Measurements from ENCODE around the gene NIT1. TPM values are rescaled to one million over a fixed set of nuclear protein-coding genes. Genes with fewer than 3 reads are reported as not detected.

The NIT1 gene
- total and polyA plus RNA-seq, 2 of the 8 experiments (the other 6 are each of a cell fraction or from before 2014, with no cell fraction given), result 33.0 to 40.4 TPM

GRCh38 chr1:161153682-161154337, 35.9 kb downstream of the NIT1 start, which contains the start of gene UFC1 (continued):
- TF ChIP-seq KDM4A (IDR thresholded peaks at IDR 0.05; ENCODE audit: low read depth, low read length, severe bottlenecking) (peak; percentile 78), TEAD4 (IDR thresholded peaks at IDR 0.05; ENCODE audit: low read depth, low read length) (no peak), SUZ12 (IDR thresholded peaks at IDR 0.05; ENCODE audit: low read length) (no peak), EP300 (IDR thresholded peaks at IDR 0.05; ENCODE audit: borderline replicate concordance in 1 of 2, low read depth in 2 of 2, low read length in 2 of 2) (0 out of 3 replicates have a peak, but pooled peaks of 1 of the 2 experiments have one; percentile 2), SRF (IDR thresholded peaks at IDR 0.05; ENCODE audit: low read depth, low read length) (no peak), HDAC2 (IDR thresholded peaks at IDR 0.05; ENCODE audit: borderline replicate concordance in 1 of 2, low read depth in 2 of 2, low read length in 2 of 2) (0 out of 4 replicates have a peak, but pooled peaks of 1 of the 2 experiments have one; percentile 71), CBX5 (IDR thresholded peaks at IDR 0.05; ENCODE audit: low read depth, low read length) (no peak), SIN3A (conservative IDR thresholded peaks at IDR 0.05 in 1 of 2, IDR thresholded peaks at IDR 0.05 in 1 of 2; ENCODE audit: low read depth in 1 of 2, low read length in 2 of 2) (peak; percentile 83 to 90; a peak in 2 of 4 replicates), TBP (IDR thresholded peaks at IDR 0.05; ENCODE audit: low read depth, low read length) (peak; percentile 87), CTBP2 (IDR thresholded peaks at IDR 0.05; ENCODE audit: borderline replicate concordance, insufficient read depth, insufficient read length, low read length) (no peak)

Data from H1 (cell line).